ENCODE measurements around the gene NACC2. TPM values are rescaled to one million over a fixed set of nuclear protein-coding genes. Genes with fewer than 3 reads are reported as not detected.

Gene NACC2
- total and polyA plus RNA-seq, 2 experiments from 2014 or later: 4.4 to 12.0 TPM

GRCh38 chr9:136054798-136055714 lies 40.0 kb downstream of the NACC2 start:
- H3K27me3 ChIP-seq: peaks cover 47% of the 10 kb centered on the region
- no peaks in the 10 kb centered on the region for H3K9me3 ChIP-seq (ENCODE audit: low read depth)
- TF ChIP-seq, protein P1, sequence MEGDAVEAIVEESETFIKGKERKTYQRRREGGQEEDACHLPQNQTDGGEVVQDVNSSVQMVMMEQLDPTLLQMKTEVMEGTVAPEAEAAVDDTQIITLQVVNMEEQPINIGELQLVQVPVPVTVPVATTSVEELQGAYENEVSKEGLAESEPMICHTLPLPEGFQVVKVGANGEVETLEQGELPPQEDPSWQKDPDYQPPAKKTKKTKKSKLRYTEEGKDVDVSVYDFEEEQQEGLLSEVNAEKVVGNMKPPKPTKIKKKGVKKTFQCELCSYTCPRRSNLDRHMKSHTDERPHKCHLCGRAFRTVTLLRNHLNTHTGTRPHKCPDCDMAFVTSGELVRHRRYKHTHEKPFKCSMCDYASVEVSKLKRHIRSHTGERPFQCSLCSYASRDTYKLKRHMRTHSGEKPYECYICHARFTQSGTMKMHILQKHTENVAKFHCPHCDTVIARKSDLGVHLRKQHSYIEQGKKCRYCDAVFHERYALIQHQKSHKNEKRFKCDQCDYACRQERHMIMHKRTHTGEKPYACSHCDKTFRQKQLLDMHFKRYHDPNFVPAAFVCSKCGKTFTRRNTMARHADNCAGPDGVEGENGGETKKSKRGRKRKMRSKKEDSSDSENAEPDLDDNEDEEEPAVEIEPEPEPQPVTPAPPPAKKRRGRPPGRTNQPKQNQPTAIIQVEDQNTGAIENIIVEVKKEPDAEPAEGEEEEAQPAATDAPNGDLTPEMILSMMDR (IDR thresholded peaks at IDR 0.05; ENCODE audit: low read depth, low read length): no peak
- no peak overlapping the region for H3K27ac ChIP-seq
- H3K4me1 ChIP-seq (ENCODE audit: low read depth): peaks cover 9% of the 10 kb centered on the region
- no peak overlapping the region for H3K4me3 ChIP-seq
- DNase-seq (ENCODE audit: low read depth in 1 of 2, low spot score in 1 of 2): no peak
- H3K36me3 ChIP-seq: no peaks in the 10 kb centered on the region

DNA sequence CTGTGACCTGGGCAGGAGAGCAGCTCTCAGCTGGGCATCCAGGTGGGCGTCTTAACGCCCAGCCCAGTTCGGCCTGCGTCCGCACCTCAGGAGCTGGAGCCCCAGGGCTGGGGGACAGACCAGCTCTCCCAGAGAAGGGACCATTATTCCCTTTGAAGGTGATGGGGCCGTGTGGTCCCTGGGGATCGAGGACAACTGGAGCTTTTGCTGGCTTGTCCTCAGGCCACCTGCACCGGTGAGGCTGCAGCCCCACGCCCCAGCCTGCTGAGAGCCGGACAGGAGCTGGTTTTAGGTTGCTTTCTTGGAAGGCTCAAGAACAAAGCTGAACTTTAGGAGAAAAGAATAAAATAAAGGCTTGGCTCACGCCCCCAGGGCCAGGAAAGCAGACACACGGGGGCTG lies 40.9 kb downstream of the NACC2 start:
- H3K36me3 ChIP-seq: no peaks in the 10 kb centered on the region
- peaks cover 48% of the 10 kb centered on the region for H3K27me3 ChIP-seq
- no peak for DNase-seq (ENCODE audit: low read depth in 1 of 2, low spot score in 1 of 2)
- TF ChIP-seq, protein P1 (IDR thresholded peaks at IDR 0.05; ENCODE audit: low read depth, low read length): no peak
- H3K9me3 ChIP-seq (ENCODE audit: low read depth): no peaks in the 10 kb centered on the region
- no peak overlapping the region for H3K4me3 ChIP-seq
- no peak overlapping the region for H3K27ac ChIP-seq
- peaks cover 9% of the 10 kb centered on the region for H3K4me1 ChIP-seq (ENCODE audit: low read depth)

DNA sequence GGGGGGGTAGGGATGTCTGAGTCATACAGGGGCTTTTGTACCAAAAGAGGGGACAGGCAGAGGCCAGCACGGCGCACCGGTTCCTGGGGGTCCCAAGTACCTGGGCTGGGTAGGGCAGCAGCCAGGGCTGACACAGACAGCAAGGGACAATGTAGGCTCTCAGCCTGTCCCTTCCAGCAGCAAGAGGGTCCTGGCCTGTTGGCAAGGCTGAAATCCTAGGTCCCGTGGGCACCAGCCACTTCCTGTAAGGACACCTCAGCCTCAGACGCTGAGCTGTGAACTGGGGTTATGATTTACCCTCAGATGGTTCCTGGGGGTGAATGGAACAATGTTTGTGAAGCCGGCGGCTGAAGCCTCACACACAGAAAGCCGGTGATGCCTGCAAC lies 41.3 kb downstream of the NACC2 start:
- Histone ChIP-seq H3K27me3 (peaks cover 48% of the 10 kb centered on the region), H3K9me3 (ENCODE audit: low read depth) (no peaks in the 10 kb centered on the region), H3K4me3 (no peak overlapping the region), H3K27ac (no peak overlapping the region), H3K36me3 (no peaks in the 10 kb centered on the region), H3K4me1 (ENCODE audit: low read depth) (peaks cover 9% of the 10 kb centered on the region)
- TF ChIP-seq, protein P1 (IDR thresholded peaks at IDR 0.05; ENCODE audit: low read depth, low read length): no peak
- no peak for DNase-seq (ENCODE audit: low read depth in 1 of 2, low spot score in 1 of 2)

DNA sequence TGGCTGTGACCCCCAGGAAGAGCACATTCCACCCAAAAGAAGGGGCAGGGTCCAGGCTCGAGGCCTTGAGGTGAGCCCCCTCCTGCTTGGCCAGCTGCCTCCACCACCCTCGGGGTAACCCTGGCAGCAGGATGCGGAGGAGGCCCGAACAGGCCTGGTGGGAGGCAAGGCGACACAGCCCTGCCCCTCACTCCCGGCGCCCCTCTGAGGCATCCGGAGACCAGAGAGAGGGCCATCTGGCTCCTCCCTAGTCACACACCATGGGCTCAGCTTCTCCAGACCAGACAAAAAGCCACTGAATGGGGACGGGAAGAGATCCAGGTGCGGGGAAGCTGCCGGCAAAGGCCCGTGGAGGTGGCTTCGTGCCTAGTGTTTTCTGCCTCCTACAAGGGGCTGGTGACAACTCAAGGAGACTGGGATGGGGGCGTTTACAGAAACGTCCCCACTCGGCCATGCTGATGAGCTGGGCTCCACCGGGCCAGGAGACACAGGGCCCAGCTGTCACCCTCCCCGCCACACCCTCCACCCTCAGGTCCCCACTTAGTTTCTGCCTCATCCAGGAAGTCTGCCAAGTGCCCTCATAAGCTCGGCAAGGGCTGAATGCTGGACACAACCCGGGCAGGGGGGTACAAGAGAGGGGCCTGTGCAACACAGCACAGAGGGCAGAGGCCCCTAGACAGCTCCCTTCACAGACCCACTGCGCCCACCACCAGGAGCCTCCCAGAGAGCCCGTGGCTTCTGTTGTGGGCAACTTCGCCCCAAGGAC lies 41.9 kb downstream of the NACC2 start:
- TF ChIP-seq, protein P1 (IDR thresholded peaks at IDR 0.05; ENCODE audit: low read depth, low read length): no peak
- H3K36me3 ChIP-seq: no peaks in the 10 kb centered on the region
- H3K27me3 ChIP-seq: peaks cover 48% of the 10 kb centered on the region
- H3K9me3 ChIP-seq (ENCODE audit: low read depth): no peaks in the 10 kb centered on the region
- no peak for DNase-seq (ENCODE audit: low read depth in 1 of 2, low spot score in 1 of 2)
- H3K4me1 ChIP-seq (ENCODE audit: low read depth): peaks cover 9% of the 10 kb centered on the region
- H3K4me3 ChIP-seq: no peak overlapping the region
- no peak overlapping the region for H3K27ac ChIP-seq

GRCh38 chr9:136052472-136052880 lies 42.6 kb downstream of the NACC2 start:
- Histone ChIP-seq H3K9me3 (ENCODE audit: low read depth) (no peaks in the 10 kb centered on the region), H3K4me1 (ENCODE audit: low read depth) (peaks cover 9% of the 10 kb centered on the region), H3K36me3 (no peaks in the 10 kb centered on the region), H3K4me3 (peak overlapping the region; percentile 42), H3K27ac (no peak overlapping the region), H3K27me3 (peaks cover 48% of the 10 kb centered on the region)
- DNase-seq (ENCODE audit: low read depth in 1 of 2, low spot score in 1 of 2): peak in 1 of 2 donors; percentile 23
- TF ChIP-seq, protein P1 (IDR thresholded peaks at IDR 0.05; ENCODE audit: low read depth, low read length): no peak

Measured in cardiac muscle cell (in vitro differentiated cells and primary cell).